Lower lobe of right lung (tissue), 2 donors: ENCODE data around the gene HELZ2. TPM values are rescaled to one million over a fixed set of nuclear protein-coding genes. Genes with fewer than 3 reads are reported as not detected.

Source experiments
- ATAC-seq, 2 donors: fragments of 200-7000 bp; cut with Tn5 transposase; one replicate each; pipeline ENCODE4 v1.9.1; 2020 to 2022; ENCODE audit warnings: mild to moderate bottlenecking in 2 of 2, moderate library complexity in 2 of 2
- DNase-seq: peaks from one replicate; pipeline ENCODE4 v3.0.0-alpha.2; 2020
- H3K27ac ChIP-seq: fragments of 200-600 bp; one replicate; pipeline ENCODE4 v1.8.0; 2022
- H3K27me3 ChIP-seq: fragments of 200-600 bp; one replicate; pipeline ENCODE4 v1.8.0; 2022; ENCODE audit warnings: low read depth
- H3K36me3 ChIP-seq: fragments of 200-600 bp; one replicate; pipeline ENCODE4 v1.8.0; 2022; ENCODE audit warnings: mild to moderate bottlenecking
- H3K4me1 ChIP-seq: fragments of 200-600 bp; one replicate; pipeline ENCODE4 v1.8.0; 2022
- H3K4me3 ChIP-seq: fragments of 200-600 bp; one replicate; pipeline ENCODE4 v1.8.0; 2022; ENCODE audit warnings: mild to moderate bottlenecking
- H3K9me3 ChIP-seq: fragments of 200-600 bp; one replicate; pipeline ENCODE4 v1.8.0; 2022
- CTCF ChIP-seq: fragments of 200-600 bp; IDR thresholded peaks from one replicate; pipeline ENCODE4 v1.8.0; 2022; ENCODE audit warnings: antibody characterized with exemption, mild to moderate bottlenecking
- intact Hi-C: fragments of 100-400 bp; cut with DNase I; formaldehyde crosslinking; loops from one replicate; pipeline ENCODE4 v1.11.0; 2022
- total RNA-seq: library from RNA; stranded (reverse); fragmentation: NEBNext Ultra II Directional; extraction: Animal tissue kit (Norgen Biotek cat#: 25700); gene quantifications from one replicate; pipeline ENCODE4 v1.2.1, GENCODE V29; 2021
- donor health status: DM: no; HTN: yes; CAD: no; lungs with severe emphysema.

The HELZ2 gene
- total RNA-seq, 1 donor from 2014 or later = 59.6 TPM

GRCh38 chr20:63568170-63568981 lies 5.7 kb downstream of the HELZ2 start:
- Histone ChIP-seq H3K36me3 (peaks cover 47% of the 10 kb centered on the region), H3K27me3 (no peaks in the 10 kb centered on the region), H3K9me3 (no peaks in the 10 kb centered on the region), H3K4me1 (peaks cover 22% of the 10 kb centered on the region), H3K27ac (no peak overlapping the region), H3K4me3 (peak overlapping the region; percentile 32)
- intact Hi-C loops = no loop called here
- ATAC-seq = peak in 1 of 2 donors; percentile 8
- no peak for TF ChIP-seq CTCF
- no peak for DNase-seq

GRCh38 chr20:63567386-63568169 lies 6.5 kb downstream of the HELZ2 start:
- peak; percentile 86 for DNase-seq
- intact Hi-C loops = no loop called here

GRCh38 chr20:63567136-63567385 lies 7.0 kb downstream of the HELZ2 start:
- Histone ChIP-seq H3K4me3 (no peak overlapping the region), H3K4me1 (peaks cover 13% of the 10 kb centered on the region), H3K36me3 (peaks cover 52% of the 10 kb centered on the region), H3K27ac (peak overlapping the region; percentile 58), H3K9me3 (no peaks in the 10 kb centered on the region), H3K27me3 (no peaks in the 10 kb centered on the region)
- no peak for TF ChIP-seq CTCF
- DNase-seq = no peak
- intact Hi-C loops = no loop called here
- ATAC-seq = peak; percentile 4 to 12

More at GRCh38 chr20:63567386-63568169, 6.5 kb downstream of the HELZ2 start:
- Histone ChIP-seq H3K9me3 (no peaks in the 10 kb centered on the region), H3K27ac (peak overlapping the region; percentile 58), H3K36me3 (peaks cover 52% of the 10 kb centered on the region), H3K27me3 (no peaks in the 10 kb centered on the region), H3K4me3 (peak overlapping the region; percentile 32), H3K4me1 (peaks cover 14% of the 10 kb centered on the region)
- TF ChIP-seq CTCF = no peak
- ATAC-seq = peak; percentile 48 to 69

GRCh38 chr20:63566395-63567135 lies 7.5 kb downstream of the HELZ2 start:
- Histone ChIP-seq H3K4me1 (peaks cover 13% of the 10 kb centered on the region), H3K36me3 (peaks cover 54% of the 10 kb centered on the region), H3K4me3 (no peak overlapping the region), H3K9me3 (no peaks in the 10 kb centered on the region), H3K27ac (no peak overlapping the region), H3K27me3 (no peaks in the 10 kb centered on the region)
- intact Hi-C loops = no loop called here
- DNase-seq (no peak), ATAC-seq (peak in 1 of 2 donors; percentile 64)
- TF ChIP-seq CTCF = no peak

- H3K36me3 ChIP-seq = peaks cover 62% of the 10 kb centered on the region
Observed at GRCh38 chr20:63565699-63566335, 8.2 kb downstream of the HELZ2 start.

More at GRCh38 chr20:63565699-63566335, 8.2 kb downstream of the HELZ2 start:
- no peak for ATAC-seq
- Histone ChIP-seq H3K4me1 (peaks cover 13% of the 10 kb centered on the region), H3K4me3 (no peak overlapping the region), H3K27me3 (no peaks in the 10 kb centered on the region), H3K27ac (no peak overlapping the region), H3K9me3 (no peaks in the 10 kb centered on the region)
- intact Hi-C loops = no loop called here
- no peak for TF ChIP-seq CTCF
- no peak for DNase-seq
